WTC11 (cell line): ENCODE results near the gene OCSTAMP. TPM values are rescaled to one million over a fixed set of nuclear protein-coding genes. Genes with fewer than 3 reads are reported as not detected.
A peak's percentile ranks its signal among the peaks of the same experiment; 100 is the strongest.

Source experiments
- ATAC-seq: fragments of 200-7000 bp; cut with Tn5 transposase; 2 replicates; pipeline ENCODE4 v1.10.0; 2021; ENCODE audit warnings: mild to moderate bottlenecking, moderate library complexity
- CTCF ChIA-PET: fragments of 300-600 bp; sonication (Branson Sonifier 250); formaldehyde crosslinking; loops from one replicate; lab custom pipeline; 2021; ENCODE audit warnings: antibody characterized with exemption; lab: Charles Lee
- POLR2A ChIA-PET: fragments of 350-600 bp; sonication (Branson Sonifier 250); formaldehyde crosslinking; loops from one replicate; lab custom pipeline; 2021; ENCODE audit warnings: antibody characterized with exemption; lab: Charles Lee
- DNase-seq: peaks from one replicate; pipeline ENCODE4 v3.0.0; 2021; ENCODE audit warnings: low spot score
- H3K27ac Mint-ChIP-seq: 2 replicates; pipeline ENCODE4 v1.8.0; 2021; ENCODE audit warnings: mixed read lengths
- H3K27me3 Mint-ChIP-seq: 2 replicates; pipeline ENCODE4 v1.8.0; 2021; ENCODE audit warnings: low read depth, mild to moderate bottlenecking, moderate library complexity, mixed read lengths
- H3K36me3 Mint-ChIP-seq: 2 replicates; pipeline ENCODE4 v1.8.0; 2021; ENCODE audit warnings: mixed read lengths
- H3K4me1 Mint-ChIP-seq: 2 replicates; pipeline ENCODE4 v1.8.0; 2022; ENCODE audit warnings: mixed read lengths
- H3K4me3 Mint-ChIP-seq: 2 replicates; pipeline ENCODE4 v1.8.0; 2021; ENCODE audit warnings: mild to moderate bottlenecking, moderate library complexity, mixed read lengths
- H3K9me3 Mint-ChIP-seq: 2 replicates; pipeline ENCODE4 v1.8.0; 2021; ENCODE audit warnings: mixed read lengths
- CREM ChIP-seq: sonication (generic); formaldehyde crosslinking; IDR thresholded peaks from 2 replicates; pipeline ENCODE4 v1.8.1; 2022; ENCODE audit warnings: mild to moderate bottlenecking, missing genetic modification reagents, moderate library complexity
- E2F1 ChIP-seq: sonication (generic); formaldehyde crosslinking; IDR thresholded peaks from 2 replicates; pipeline ENCODE4 v1.8.0; 2022; ENCODE audit warnings: mild to moderate bottlenecking, missing genetic modification reagents
- E2F4 ChIP-seq: sonication (generic); formaldehyde crosslinking; IDR thresholded peaks from 2 replicates; pipeline ENCODE4 v1.8.1; 2022; ENCODE audit warnings: low read depth, mild to moderate bottlenecking, moderate library complexity, missing genetic modification reagents, borderline replicate concordance
- EMX1 ChIP-seq: fragments of 250-450 bp; sonication (Bioruptor Pico); IDR thresholded peaks from 2 replicates; pipeline ENCODE4 v1.8.0; 2021; ENCODE audit warnings: mild to moderate bottlenecking
- GABPB1 ChIP-seq: sonication (generic); formaldehyde crosslinking; IDR thresholded peaks from 2 replicates; pipeline ENCODE4 v1.8.1; 2023; ENCODE audit warnings: mild to moderate bottlenecking, missing genetic modification reagents
- HMGA2 ChIP-seq: fragments of 250-450 bp; sonication (Bioruptor Pico); IDR thresholded peaks from 2 replicates; pipeline ENCODE4 v1.4.0; 2021; ENCODE audit warnings: mild to moderate bottlenecking, moderate library complexity
- NFE2L1 ChIP-seq: sonication (generic); formaldehyde crosslinking; IDR thresholded peaks from 2 replicates; pipeline ENCODE4 v1.8.1; 2023; ENCODE audit warnings: missing genetic modification reagents
- NR1H2 ChIP-seq: sonication (generic); formaldehyde crosslinking; IDR thresholded peaks from 2 replicates; pipeline ENCODE4 v1.9.0; 2021; ENCODE audit warnings: mild to moderate bottlenecking, moderate library complexity, missing genetic modification reagents
- RELA ChIP-seq: sonication (generic); formaldehyde crosslinking; IDR thresholded peaks from 2 replicates; pipeline ENCODE4 v1.8.1; 2022; ENCODE audit warnings: missing genetic modification reagents, mild to moderate bottlenecking, borderline replicate concordance
- RORB ChIP-seq: fragments of 250-450 bp; sonication (Bioruptor Pico); IDR thresholded peaks from 2 replicates; pipeline ENCODE4 v1.9.0; 2021; ENCODE audit warnings: mild to moderate bottlenecking
- TCF7 ChIP-seq: sonication (generic); formaldehyde crosslinking; IDR thresholded peaks from 2 replicates; pipeline ENCODE4 v1.8.0; 2022; ENCODE audit warnings: mild to moderate bottlenecking, low read depth, missing genetic modification reagents, moderate library complexity
- ZBTB21 ChIP-seq: sonication (generic); formaldehyde crosslinking; IDR thresholded peaks from 2 replicates; pipeline ENCODE4 v1.8.1; 2023; ENCODE audit warnings: mild to moderate bottlenecking, missing genetic modification reagents, borderline replicate concordance
- ZNF121 ChIP-seq: sonication (generic); formaldehyde crosslinking; IDR thresholded peaks from 2 replicates; pipeline ENCODE4 v1.8.0; 2023; ENCODE audit warnings: missing genetic modification reagents
- ZNF138 ChIP-seq: sonication (generic); formaldehyde crosslinking; conservative IDR thresholded peaks from 2 replicates; pipeline ENCODE4 v1.8.1; 2022; ENCODE audit warnings: mild to moderate bottlenecking, moderate library complexity, missing genetic modification reagents
- ZNF232 ChIP-seq: sonication (generic); formaldehyde crosslinking; IDR thresholded peaks from 2 replicates; pipeline ENCODE4 v1.8.0; 2022; ENCODE audit warnings: mild to moderate bottlenecking, missing genetic modification reagents
- ZNF416 ChIP-seq: fragments of 250-450 bp; sonication (Bioruptor Pico); IDR thresholded peaks from 2 replicates; pipeline ENCODE4 v1.9.0; 2021; ENCODE audit warnings: mild to moderate bottlenecking, inconsistent platforms
- ZNF423 ChIP-seq: fragments of 250-450 bp; sonication (Bioruptor Pico); IDR thresholded peaks from 2 replicates; pipeline ENCODE4 v2.1.2; 2022; ENCODE audit warnings: mild to moderate bottlenecking, moderate library complexity
- total RNA-seq: library from RNA; stranded (reverse); gene quantifications from 3 replicates; pipeline ENCODE4 v1.2.3, GENCODE V29; 2021
- TF ChIP-seq, protein P1 (sequence below): fragments of 250-450 bp; sonication (Bioruptor Pico); IDR thresholded peaks from 2 replicates; pipeline ENCODE4 v1.8.0; 2021; ENCODE audit warnings: mild to moderate bottlenecking
- TF ChIP-seq, protein P2 (sequence below): sonication (generic); formaldehyde crosslinking; IDR thresholded peaks from 2 replicates; pipeline ENCODE4 v1.8.1; 2022; ENCODE audit warnings: mild to moderate bottlenecking, missing genetic modification reagents, moderate library complexity, borderline replicate concordance
- TF ChIP-seq, protein P3 (sequence below): sonication (generic); formaldehyde crosslinking; conservative IDR thresholded peaks from 2 replicates; pipeline ENCODE4 v1.8.1; 2022; ENCODE audit warnings: mild to moderate bottlenecking, missing genetic modification reagents
- TF ChIP-seq, protein P4 (sequence below): sonication (generic); formaldehyde crosslinking; IDR thresholded peaks from 2 replicates; pipeline ENCODE4 v1.8.0; 2022; ENCODE audit warnings: mild to moderate bottlenecking, missing genetic modification reagents

Gene OCSTAMP
- total RNA-seq, 1 experiment from 2014 or later: not detected

GRCh38 chr20:46587986-46588385 lies 37.5 kb upstream of the OCSTAMP start:
- ChIA-PET POLR2A (no interaction called here), CTCF (no interaction called here)
- Mint-ChIP-seq H3K9me3 (peaks cover 11% of the 10 kb centered on the region), H3K36me3 (peaks cover 11% of the 10 kb centered on the region), H3K4me1 (peaks cover 22% of the 10 kb centered on the region), H3K27ac (no peak overlapping the region), H3K4me3 (no peak overlapping the region), H3K27me3 (peaks cover 2% of the 10 kb centered on the region; the same call in 1 of the 2 replicates)
- DNase-seq (no peak), ATAC-seq (no peak)
- no peak for TF ChIP-seq RELA (CRISPR knock-in tag)
- TF ChIP-seq E2F1 (CRISPR knock-in tag): no peak
- TF ChIP-seq ZNF138 (CRISPR knock-in tag): no peak
- TF ChIP-seq, protein P1, sequence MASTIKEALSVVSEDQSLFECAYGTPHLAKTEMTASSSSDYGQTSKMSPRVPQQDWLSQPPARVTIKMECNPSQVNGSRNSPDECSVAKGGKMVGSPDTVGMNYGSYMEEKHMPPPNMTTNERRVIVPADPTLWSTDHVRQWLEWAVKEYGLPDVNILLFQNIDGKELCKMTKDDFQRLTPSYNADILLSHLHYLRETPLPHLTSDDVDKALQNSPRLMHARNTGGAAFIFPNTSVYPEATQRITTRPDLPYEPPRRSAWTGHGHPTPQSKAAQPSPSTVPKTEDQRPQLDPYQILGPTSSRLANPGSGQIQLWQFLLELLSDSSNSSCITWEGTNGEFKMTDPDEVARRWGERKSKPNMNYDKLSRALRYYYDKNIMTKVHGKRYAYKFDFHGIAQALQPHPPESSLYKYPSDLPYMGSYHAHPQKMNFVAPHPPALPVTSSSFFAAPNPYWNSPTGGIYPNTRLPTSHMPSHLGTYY: no peak
- TF ChIP-seq TCF7: no peak
- TF ChIP-seq, protein P2, sequence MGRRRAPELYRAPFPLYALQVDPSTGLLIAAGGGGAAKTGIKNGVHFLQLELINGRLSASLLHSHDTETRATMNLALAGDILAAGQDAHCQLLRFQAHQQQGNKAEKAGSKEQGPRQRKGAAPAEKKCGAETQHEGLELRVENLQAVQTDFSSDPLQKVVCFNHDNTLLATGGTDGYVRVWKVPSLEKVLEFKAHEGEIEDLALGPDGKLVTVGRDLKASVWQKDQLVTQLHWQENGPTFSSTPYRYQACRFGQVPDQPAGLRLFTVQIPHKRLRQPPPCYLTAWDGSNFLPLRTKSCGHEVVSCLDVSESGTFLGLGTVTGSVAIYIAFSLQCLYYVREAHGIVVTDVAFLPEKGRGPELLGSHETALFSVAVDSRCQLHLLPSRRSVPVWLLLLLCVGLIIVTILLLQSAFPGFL (CRISPR knock-in tag): no peak
- TF ChIP-seq HMGA2: no peak
- TF ChIP-seq NR1H2 (CRISPR knock-in tag): no peak

DNA sequence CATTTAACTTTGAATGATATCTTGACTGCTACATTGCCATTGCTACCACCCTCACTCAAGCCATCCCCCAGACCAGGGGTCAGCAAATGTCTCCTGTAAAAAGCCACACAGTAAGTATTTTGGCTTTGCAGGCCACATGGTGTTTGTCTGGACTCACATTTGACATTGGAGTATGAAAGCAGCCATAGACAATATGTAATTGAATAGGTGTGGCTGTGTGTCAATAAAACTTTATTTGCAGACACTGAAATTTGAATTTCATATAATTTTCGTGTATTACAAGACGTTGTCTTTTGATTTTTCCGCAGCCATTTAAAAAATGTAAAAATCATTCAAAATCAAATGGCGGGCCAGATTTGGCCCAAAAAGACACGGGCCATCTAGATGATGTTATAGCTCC lies 36.3 kb upstream of the OCSTAMP start:
- ATAC-seq: no peak
- no peak for TF ChIP-seq HMGA2
- TF ChIP-seq, protein P3, sequence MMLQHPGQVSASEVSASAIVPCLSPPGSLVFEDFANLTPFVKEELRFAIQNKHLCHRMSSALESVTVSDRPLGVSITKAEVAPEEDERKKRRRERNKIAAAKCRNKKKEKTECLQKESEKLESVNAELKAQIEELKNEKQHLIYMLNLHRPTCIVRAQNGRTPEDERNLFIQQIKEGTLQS (CRISPR knock-in tag): no peak
- TF ChIP-seq ZNF121 (CRISPR knock-in tag): no peak
- TF ChIP-seq ZNF232 (CRISPR knock-in tag): no peak
- TF ChIP-seq RORB (CRISPR knock-in tag): no peak
- no peak for TF ChIP-seq NFE2L1 (CRISPR knock-in tag)
- TF ChIP-seq ZBTB21 (CRISPR knock-in tag): no peak
- CTCF ChIA-PET: no interaction called here
- POLR2A ChIA-PET: no interaction called here
- Mint-ChIP-seq H3K9me3 (peaks cover 10% of the 10 kb centered on the region), H3K27ac (no peak overlapping the region), H3K27me3 (peaks cover 2% of the 10 kb centered on the region; the same call in 1 of the 2 replicates), H3K4me1 (peaks cover 26% of the 10 kb centered on the region), H3K4me3 (no peak overlapping the region), H3K36me3 (peaks cover 13% of the 10 kb centered on the region)
- no peak for DNase-seq

DNA sequence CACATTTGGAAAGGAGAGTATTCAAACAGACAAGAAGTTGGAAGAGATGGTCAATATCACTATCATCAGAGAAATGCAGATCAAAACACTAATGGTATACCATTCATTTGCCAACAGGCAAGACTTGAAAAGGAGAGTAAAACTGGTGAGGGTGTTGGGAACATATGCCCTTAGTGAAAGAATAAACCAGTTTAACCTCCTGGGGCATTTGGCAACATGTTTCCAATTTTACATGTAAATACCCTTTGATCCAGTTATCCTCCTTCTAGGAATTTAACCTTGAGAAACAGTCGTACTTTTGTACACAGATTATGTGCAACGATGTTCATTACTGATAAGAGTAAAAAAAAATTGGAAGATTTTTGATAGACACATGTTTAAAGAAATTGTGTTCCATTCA lies 34.1 kb upstream of the OCSTAMP start:
- Mint-ChIP-seq H3K4me3 (no peak overlapping the region), H3K36me3 (peaks cover 25% of the 10 kb centered on the region), H3K27me3 (peaks cover 2% of the 10 kb centered on the region; the same call in 1 of the 2 replicates), H3K9me3 (peaks cover 20% of the 10 kb centered on the region), H3K4me1 (peaks cover 26% of the 10 kb centered on the region), H3K27ac (no peak overlapping the region)
- DNase-seq (no peak), ATAC-seq (no peak)
- TF ChIP-seq HMGA2: no peak
- peak; percentile 40; the same call in 1 of the 2 replicates for TF ChIP-seq GABPB1
- ChIA-PET POLR2A (no interaction called here), CTCF (interaction anchor here (1.2 to 1.3 kb wide), 2 partner anchors 22 to 30 kb away, joined by 3 to 5 read pairs; no protein-coding TSS in a partner anchor)

- Mint-ChIP-seq H3K36me3 (peaks cover 22% of the 10 kb centered on the region), H3K27me3 (peaks cover 2% of the 10 kb centered on the region; the same call in 1 of the 2 replicates), H3K27ac (no peak overlapping the region), H3K4me3 (no peak overlapping the region), H3K9me3 (peaks cover 22% of the 10 kb centered on the region), H3K4me1 (peaks cover 26% of the 10 kb centered on the region)
- POLR2A ChIA-PET: no interaction called here
- CTCF ChIA-PET: interaction anchor here (0.9 to 1.5 kb wide), 4 partner anchors 21 to 66 kb away, joined by 3 to 5 read pairs (median 3); no protein-coding TSS in a partner anchor
- DNase-seq (peak; percentile 54), ATAC-seq (peak; percentile 78)
- TF ChIP-seq EMX1 (CRISPR knock-in tag) (no peak), CREM (CRISPR knock-in tag) (0 out of 2 replicates have a peak, but pooled peaks have one; percentile 42), E2F4 (CRISPR knock-in tag) (no peak), ZNF423 (CRISPR knock-in tag) (peak; percentile 99), ZNF416 (CRISPR knock-in tag) (no peak), HMGA2 (no peak)
- TF ChIP-seq, protein P4, sequence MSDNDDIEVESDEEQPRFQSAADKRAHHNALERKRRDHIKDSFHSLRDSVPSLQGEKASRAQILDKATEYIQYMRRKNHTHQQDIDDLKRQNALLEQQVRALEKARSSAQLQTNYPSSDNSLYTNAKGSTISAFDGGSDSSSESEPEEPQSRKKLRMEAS (CRISPR knock-in tag): peak; percentile 52; the same call in 1 of the 2 replicates
- TF ChIP-seq, protein P1: peak; percentile 78; the same call in 1 of the 2 replicates
- TF ChIP-seq, protein P3 (CRISPR knock-in tag): no peak
These were observed 33.2 kb upstream of the OCSTAMP start for GRCh38 chr20:46583411-46584214.
